HG02623 (cell line): ENCODE results near the gene ZWILCH.

ENCODE experiments used
- ATAC-seq: cut with Tn5 transposase; IDR thresholded peaks from one replicate; pipeline ENCODE4 v1.9.1; 2021; ENCODE audit warnings: moderate library complexity; ENCODE audit not compliant: unreplicated experiment

ZWILCH gene

DNA sequence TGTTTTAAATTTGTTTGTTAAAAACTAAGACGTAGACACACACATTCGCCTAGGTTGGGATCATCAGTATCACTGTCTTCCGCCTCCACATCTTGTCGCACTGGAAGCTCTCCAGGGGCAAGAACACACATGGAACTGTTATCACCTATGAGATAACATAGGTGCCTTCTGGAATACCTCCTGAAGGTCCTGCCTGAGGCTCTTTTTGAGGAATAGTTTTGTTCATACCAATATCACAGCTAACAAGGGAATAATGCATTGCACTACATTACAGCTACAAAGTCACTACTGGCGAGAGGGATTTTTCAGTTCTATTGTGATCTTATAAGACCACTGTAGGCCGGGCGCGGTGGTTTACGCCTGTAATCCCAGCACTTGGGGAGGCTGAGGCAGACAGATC is 29.9 kb downstream of the ZWILCH start:
- no peak for ATAC-seq

DNA sequence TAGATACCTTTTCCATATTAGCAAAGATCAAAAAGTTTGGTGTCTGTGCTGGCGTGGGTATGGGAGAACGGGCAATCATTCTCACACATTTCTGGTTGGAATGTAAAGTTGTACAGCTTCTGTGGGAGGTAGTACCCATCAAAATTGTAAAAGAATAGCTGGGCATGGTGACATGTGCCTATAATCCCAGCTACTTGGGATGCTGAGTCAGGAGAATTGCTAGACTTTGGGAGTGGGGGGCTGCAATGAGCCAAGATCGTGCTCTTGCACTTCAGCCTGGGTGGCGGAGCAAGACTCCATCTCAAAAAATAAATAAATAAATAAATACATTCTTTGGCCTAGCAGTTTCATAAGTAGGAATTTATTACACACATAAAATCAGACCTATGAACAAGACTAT is 37.8 kb downstream of the ZWILCH start:
- no peak for ATAC-seq

DNA sequence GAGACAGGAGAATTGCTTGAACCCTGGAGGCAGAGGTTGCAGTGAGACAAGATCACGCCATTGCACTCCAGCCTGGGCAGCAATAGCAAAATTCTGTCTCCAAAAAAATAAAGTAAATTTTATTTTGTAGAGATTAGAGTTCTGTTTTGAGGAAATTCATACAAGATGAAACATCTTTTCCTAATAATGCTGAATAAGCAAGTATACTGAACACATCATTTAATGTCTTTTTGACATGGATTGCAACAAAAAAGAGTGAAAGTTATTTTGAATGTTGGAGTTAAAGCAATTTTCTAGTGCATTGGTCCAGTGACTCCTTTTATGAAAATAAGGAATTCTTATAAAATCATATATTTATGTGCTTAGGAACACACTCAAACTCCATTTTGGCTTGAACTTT is 40.1 kb downstream of the ZWILCH start:
- no peak for ATAC-seq

DNA sequence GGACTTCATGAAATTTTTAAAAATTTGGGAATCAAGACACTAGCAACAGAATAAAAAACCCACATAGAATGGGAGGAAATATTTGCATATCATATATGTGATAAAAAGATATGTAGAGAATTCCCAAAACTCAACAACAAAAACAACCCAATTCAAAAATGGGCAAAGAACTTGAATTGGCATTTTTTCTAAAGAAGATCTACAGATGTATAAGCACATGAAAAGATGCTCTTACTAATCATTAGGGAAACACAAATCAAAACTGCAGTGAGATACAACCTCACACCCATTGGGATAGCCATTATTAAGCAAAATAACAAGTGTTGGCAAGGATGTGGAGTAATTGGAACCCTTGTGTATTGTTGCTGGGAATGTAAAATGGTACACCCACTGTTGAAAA is 50.6 kb downstream of the ZWILCH start:
- ATAC-seq, result no peak

DNA sequence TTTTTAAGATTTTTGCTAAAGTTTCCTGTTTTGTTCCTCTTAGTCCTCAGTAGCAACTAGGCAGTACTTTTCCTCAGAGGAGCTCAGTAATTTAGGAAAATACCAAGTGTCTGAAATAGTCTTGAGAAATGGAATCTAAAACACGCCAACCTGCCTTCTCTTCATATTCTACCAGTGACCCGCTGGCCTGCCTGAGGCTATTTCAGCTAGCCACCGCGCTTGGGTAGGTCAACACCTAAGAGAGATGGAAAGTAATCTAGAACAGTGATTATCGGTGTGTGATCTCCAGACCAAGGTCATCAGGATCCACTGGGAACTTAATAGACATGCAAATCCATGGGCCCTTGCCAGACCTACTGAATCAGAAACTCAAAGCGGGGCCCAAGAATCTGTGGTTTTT is 53.1 kb downstream of the ZWILCH start:
- ATAC-seq, result no peak

DNA sequence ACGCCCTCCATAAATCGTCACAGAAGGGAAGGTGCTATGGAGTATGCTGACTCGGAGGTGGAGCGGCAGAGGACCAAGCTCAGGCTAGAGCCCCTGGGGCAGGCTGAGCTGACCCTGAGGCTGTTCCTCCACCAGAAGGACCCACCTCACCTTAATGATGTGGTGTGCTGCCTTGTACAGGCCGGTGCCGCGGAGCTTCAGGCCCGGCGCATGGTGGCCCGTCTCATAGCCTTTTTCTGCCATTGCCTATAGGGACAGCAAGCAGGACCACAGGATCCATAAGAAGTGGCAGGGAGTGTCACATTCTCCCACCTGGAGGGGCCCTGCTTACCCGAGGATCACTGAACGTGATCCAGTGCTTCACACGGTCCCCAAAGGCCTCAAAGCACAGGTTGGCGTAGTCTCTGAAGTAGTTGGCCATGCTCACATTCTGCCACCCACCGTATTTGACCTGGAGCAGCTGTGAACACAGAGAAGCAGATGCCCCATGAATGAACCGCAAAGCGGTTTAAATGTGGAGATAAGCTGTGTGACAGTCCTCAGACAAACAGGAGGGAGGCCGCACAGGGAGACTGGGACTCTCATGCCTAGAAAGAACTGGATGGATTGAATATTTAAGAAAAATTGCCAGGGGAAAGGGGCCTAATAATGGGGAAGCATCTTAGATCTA is 55.9 kb downstream of the ZWILCH start:
- ATAC-seq, result no peak

DNA sequence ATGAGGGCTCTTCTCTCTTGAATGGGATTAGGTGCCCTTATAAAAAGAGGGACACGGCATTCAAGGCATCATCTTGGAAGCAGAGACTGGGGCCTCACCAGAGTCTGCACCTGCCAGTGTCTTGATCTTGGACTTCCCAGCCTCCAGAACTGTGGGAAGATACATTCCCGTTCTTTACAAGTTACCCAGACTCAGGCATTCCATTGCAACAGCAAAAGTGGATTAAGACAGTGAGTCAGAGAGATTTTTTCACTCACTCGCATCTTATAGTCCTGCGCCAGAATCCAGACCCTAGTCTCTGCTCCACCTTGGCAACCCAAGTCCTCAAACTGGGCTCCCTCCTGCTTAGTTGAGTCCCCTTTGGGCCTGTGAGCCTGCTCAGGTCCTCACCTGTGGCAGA is 58.0 kb downstream of the ZWILCH start:
- no peak for ATAC-seq

DNA sequence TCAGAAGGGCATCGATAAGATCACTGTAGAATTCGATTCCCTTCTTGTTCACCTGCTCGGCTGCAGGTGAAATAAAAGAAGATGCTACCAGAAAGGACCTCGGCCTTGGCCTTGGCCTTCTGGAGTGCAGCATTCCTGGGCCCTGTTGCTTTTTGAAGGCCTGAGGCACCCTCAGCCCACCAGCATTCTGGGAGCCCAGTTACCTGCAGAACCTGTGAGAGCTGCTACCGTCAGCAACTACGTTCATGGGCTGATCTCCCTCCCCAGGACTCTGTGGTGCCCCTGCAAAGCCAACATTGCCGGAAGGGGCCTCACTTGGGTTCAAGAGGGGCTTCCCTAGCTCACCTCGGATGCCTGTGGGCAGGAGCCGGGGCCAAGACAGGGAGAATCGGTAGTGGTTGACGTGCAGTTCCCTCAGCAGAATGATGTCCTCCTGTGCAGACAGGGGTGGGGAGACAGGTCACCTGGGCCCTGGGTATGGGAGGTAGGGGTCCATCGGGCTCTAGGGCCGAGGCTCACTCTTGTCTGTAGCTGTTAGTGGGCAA is 58.5 kb downstream of the ZWILCH start:
- no peak for ATAC-seq

DNA sequence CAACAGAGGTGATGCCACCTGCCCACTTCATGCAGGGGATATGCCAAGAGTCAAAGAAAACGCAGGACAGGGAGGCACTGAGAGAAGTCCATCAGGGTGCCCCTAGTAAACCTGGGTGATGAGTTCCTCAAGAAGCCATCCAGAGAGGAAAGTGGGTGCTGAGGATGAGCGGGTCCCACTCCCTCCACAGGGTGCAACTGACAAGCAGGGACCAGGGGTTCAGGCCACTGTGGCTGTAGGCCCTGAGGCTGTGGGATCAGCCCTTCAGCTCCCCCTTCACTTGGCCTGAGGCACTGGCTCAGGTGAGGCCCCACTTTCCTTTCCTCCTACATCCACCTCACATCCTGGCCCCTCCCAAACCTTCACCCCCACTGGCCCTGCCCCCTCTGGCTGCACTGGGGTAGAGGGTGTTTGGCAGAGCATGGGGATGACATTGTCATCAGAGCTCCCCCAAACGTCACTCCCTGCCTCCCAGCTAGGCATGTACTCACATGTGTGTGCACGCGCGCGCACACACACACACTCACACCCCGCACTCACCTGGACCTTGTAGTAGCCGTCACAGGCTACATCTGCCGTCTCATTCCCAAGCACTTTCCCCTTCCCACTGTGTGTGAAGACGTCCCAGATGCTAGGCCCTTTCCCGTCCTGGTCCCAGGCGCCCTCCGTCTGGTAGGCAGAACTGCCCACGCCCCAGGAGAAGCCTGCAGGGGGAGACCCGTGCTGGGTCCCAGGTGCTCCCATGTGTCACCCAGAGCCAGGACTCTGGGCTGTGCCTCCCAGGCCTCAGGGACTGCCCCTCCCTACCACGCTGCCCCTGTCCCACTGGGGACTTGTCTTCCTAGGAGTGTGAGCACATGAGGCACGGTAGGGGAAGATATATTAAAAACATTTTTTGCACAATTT is 59.3 kb downstream of the ZWILCH start:
- no peak for ATAC-seq

DNA sequence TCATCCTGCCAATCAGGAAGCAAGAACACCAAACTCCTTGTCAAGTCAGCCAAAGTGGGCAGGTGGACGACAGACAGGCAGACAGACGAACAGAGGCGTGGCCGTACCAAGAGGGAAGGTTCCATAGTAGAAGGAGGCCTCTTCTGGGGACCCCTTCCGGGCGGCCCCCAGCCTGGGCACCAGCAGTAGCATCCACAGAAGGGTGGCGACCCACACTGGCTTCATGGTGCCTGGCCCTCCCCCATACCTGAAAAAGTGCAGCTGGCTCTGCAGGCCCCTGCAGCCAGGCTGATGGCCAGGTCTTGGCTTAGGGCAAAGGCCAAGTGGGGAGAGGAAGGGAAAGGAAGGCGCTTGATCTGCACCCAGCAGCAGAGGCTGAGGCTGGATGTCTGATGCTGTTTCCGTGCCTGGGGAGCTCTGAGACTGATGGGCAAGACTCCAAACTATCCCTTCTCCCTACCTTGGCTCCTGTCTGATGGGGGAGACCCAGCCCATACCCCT is 60.1 kb downstream of the ZWILCH start:
- no peak for ATAC-seq

DNA sequence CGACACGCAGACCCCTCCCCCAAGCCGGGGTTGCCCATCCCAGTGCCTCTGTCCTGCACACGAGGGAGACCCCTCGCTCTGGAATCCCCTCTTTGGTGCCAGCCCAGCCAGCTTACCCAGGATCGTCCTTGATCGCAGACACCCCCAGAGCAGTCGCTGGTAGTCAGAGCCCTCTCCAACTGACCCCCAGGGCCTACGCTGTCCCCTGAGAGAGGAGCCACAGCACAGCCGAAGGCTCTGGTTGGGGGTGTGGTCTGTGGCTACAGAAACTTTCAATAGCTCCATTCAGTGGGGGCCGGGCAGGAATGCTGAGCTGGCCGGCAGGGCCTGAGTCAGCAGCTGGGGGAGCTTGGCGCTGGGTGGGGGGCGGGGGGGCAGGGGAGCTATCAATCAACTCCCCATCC is 60.6 kb downstream of the ZWILCH start, which contains the start of gene LCTL:
Gene LCTL, minus strand, starts transcription at position 258 of the 404 bp plus-strand sequence. CDS start 633 bp downstream, outside the sequence.
- no peak for ATAC-seq

DNA sequence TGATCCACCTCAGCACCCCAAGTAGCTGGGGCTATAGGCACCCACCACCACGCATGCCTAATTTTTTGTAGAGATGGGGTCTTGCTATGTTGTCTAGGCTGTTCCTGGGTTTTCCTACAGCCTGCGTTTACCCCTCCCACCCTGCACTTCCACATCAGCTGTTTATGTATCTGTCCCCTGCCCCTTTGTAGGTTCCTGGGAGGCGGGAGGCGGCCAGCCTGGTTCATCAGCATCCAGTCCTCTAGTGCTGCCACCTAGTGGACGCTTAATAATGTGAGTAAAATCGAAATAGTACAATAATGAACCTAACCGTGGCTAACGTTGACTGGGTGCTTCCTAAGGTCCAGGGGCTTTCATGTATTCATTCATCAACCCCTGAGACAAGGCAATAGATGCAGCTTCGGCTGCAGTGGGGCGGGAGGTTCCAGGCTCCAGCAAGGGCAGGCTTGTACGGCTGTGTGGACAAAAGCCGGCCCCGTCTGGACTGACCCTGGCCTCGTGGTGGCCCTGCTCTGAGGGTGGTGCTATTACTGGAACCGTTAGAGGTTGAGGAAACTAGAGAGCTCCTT is 61.9 kb downstream of the ZWILCH start:
- ATAC-seq, result no peak

DNA sequence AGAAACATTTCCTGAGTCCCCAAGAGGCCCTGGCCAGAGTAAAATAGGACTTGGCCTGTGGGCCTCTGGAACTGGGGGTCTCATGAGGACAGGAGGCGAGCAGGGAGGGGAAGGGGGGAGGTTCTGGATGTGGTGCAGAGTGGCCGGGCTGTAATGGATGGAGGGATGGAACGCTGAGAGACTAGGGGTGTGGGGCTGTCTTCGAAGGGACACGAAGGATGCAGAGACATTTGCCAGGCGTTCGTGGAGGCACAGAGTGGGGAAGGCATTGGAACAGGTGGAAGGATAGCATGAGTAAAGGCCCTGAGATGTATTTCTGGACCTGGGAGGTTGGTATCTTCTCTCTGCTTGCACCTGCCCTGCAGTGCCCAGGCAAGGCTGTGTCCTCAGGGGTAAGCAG is 62.8 kb downstream of the ZWILCH start:
- no peak for ATAC-seq

DNA sequence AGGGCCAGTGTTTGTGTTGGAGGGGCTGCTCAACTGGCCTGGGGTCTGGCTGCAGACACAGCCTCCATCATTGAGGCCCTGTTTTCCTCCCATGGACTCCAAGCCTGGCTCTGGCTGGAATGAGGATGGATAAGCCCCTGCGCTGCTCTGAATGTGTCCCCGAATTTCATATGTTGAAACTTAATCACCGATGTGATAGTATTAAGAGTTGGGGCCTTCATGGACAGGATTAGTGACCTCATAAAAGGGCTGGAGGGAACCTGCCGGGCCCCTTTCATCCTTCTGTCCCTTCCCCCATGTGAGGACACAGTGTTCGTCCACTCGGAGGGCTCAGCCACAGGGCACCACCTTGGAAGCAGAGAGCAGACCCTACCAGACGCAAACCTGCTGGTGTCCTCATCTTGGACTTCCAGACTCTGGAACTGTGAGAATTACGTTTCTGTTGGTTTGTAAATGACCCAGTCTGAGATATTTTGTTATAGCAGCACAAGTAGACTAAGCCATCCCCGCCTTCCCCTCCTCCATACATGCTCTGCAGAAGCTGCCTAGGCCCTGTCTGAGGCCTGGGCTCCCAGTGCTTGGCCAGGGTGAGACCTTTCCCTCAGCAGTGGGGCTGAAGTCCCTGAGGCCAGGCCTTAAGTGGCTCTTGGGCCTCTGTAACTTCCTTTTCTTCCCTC is 64.5 kb downstream of the ZWILCH start:
- ATAC-seq, result no peak

DNA sequence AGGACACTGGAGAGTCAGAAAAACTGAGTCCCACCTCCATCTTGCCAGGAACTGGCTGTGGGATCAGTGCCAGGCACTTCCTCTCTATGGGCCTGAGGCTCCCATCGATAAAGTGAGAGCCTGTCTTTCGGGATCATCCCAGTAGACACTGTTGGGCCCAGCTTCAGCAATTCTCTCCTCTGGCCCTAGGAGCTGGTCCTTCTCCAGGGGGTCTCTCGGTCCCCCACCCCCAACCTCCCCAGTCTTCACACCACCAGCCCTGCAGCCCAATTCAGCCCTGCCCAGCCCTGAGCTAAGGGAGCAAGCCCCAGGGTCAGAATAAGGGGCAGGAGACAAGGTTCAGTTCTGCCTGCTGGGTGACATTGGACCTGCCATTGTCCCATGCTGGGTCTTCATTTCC is 65.2 kb downstream of the ZWILCH start:
- no peak for ATAC-seq

DNA sequence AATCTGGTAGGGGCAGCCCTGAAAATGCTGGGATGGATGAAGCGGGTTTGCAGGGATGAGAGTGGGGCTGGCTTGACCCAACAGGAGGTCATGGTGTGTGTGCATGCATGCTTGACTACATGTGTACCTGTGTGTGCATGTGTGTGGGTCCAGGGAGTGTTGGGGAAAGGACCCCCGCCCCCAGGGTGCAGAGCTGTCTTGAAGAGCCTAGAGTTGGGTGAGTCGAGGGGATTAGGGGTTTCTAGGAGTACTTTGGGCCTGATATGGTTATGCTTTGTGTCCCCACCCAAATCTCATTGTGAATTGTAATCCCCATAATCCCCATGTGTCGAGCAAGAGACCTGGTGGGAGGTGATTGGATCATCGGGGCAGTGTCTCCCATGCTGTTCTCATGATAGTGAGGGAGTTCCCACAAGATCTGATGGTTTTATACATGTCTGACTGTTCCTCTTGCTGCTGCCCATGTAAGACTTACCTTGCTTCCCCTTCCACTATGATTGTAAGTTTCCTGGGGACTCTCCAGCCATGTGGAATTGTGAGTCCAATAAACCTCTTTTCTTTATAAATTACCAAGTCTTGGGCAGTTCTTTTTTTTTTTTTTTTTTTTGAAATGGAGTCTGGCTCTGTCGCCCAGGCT is 65.8 kb downstream of the ZWILCH start:
- no peak for ATAC-seq

DNA sequence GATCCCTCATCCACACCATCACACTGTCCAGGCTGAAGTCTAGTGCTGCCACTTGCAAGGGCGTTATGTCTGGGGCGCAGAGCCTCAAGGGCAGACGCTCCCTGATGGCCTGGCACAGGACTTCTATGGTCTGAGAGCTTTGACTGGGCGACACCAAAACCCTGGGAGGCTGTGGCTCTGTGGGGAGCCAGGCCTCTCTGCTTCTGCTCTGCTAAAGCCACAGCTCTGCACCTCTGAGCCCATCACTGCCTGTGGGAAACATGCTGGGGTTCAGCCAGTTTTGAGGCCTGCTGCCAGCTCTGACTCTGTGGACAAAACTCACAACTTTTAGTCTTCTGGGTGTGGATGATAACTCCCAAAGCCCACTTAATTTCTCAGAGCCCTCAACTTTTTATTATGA is 67.0 kb downstream of the ZWILCH start:
- no peak for ATAC-seq

DNA sequence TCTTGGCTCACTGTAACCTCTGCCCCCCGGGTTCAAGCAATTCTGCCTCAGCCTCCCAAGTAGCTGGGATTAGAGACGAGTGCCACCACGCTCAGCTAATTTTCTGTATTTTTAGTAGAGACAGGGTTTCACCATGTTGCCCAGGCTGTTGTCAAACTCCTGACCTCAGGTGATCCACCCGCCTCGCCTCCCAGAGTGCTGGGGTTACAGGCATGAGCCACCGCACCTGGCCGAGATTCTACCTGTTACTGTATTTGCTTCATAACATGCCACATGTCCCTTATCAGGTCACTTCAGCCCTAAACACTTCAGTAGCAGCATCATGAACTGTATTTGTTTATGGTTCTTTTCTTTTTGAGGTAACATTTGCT is 68.2 kb downstream of the ZWILCH start:
- no peak for ATAC-seq

DNA sequence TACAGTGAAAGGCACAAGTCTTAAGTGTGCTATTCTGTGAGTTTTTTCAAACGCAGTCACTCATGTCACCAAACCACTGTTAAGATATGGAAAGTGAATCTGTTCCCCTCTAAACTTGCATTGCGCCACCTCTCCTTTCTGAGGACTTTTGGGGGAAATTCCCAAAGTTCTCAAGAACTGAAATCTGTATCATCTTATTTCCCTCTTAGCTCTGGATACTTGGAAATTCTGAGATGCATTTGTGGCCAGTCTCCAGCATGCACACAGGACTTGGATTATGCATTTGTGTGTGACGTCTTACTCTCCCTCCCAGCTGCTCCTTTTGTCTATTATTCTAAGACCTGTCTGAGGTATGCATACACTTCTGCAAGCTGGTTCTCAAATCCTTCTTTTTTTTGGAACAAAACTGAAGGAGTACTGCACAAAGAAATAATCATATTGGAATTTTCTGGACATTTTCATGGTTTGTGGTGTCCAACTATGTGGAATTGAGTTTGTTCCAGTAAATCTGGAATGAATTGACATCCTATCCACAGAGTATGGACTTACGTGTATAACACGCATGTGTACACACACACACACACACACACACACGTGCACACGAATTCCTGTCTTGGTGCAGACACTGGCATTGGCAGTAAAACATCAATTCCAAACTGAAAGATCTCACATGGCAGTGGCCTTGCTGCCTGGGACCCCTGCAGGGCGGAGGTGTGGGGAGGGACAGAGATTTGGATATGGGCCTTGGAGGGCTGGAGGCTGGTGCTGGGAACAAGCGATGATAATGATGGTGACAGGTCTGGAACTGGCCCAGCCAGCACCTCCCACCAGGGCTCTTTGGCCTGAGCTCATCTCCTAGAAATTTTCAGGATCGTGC is 68.8 kb downstream of the ZWILCH start:
- no peak for ATAC-seq

DNA sequence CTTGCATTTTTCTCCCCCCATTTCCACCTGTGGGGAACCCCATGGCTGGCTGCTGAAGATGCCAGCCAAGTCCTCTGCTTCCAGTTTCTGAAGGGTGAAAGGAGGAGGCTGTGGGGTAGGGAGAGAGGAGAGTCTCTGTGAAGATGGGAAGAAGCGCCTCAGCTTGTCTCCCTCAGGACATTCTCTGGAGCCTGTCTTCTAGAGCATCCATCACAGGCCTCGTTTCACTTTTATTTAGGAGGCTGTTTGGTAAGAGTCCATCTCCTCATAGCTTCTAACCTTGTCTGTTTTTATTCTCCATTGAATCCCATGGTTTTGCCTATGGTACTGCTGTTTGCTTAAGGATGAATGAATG is 69.4 kb downstream of the ZWILCH start:
- ATAC-seq, result no peak
